ENCODE data around the gene FARS2.

FARS2 gene

GRCh38 chr6:5567352-5567751 is 306.0 kb downstream of the FARS2 start:
- no peaks in the 10 kb centered on the region for H3K27me3 Mint-ChIP-seq
- peaks cover 14% of the 10 kb centered on the region for H3K36me3 Mint-ChIP-seq
- peaks cover 23% of the 10 kb centered on the region for H3K4me1 Mint-ChIP-seq (ENCODE audit: low read depth)
- no peak overlapping the region for H3K4me3 Mint-ChIP-seq
- no peak overlapping the region for H3K27ac Mint-ChIP-seq
- peaks cover 3% of the 10 kb centered on the region for H3K9me3 Mint-ChIP-seq (ENCODE audit: low read depth)

GRCh38 chr6:5567890-5568289 is 306.6 kb downstream of the FARS2 start:
- Mint-ChIP-seq H3K27ac (no peak overlapping the region), H3K4me3 (no peak overlapping the region), H3K9me3 (ENCODE audit: low read depth) (peaks cover 3% of the 10 kb centered on the region), H3K36me3 (peaks cover 18% of the 10 kb centered on the region), H3K27me3 (no peaks in the 10 kb centered on the region), H3K4me1 (ENCODE audit: low read depth) (peaks cover 23% of the 10 kb centered on the region)

GRCh38 chr6:5569491-5569890 is 308.2 kb downstream of the FARS2 start:
- H3K27me3 Mint-ChIP-seq, result no peaks in the 10 kb centered on the region
- peaks cover 28% of the 10 kb centered on the region for H3K36me3 Mint-ChIP-seq
- no peak overlapping the region for H3K27ac Mint-ChIP-seq
- H3K9me3 Mint-ChIP-seq (ENCODE audit: low read depth), result peaks cover 5% of the 10 kb centered on the region
- no peak overlapping the region for H3K4me3 Mint-ChIP-seq
- H3K4me1 Mint-ChIP-seq (ENCODE audit: low read depth), result peaks cover 21% of the 10 kb centered on the region

GRCh38 chr6:5570641-5571040 is 309.3 kb downstream of the FARS2 start:
- H3K9me3 Mint-ChIP-seq (ENCODE audit: low read depth), result peaks cover 12% of the 10 kb centered on the region

GRCh38 chr6:5580736-5581581 is 319.6 kb downstream of the FARS2 start:
- Mint-ChIP-seq H3K4me3 (peak overlapping the region; percentile 63), H3K27ac (peak overlapping the region; percentile 91), H3K9me3 (ENCODE audit: low read depth) (peaks cover 3% of the 10 kb centered on the region)

More at GRCh38 chr6:5570641-5571040, 309.3 kb downstream of the FARS2 start:
- no peaks in the 10 kb centered on the region for H3K27me3 Mint-ChIP-seq
- peaks cover 34% of the 10 kb centered on the region for H3K36me3 Mint-ChIP-seq
- peaks cover 21% of the 10 kb centered on the region for H3K4me1 Mint-ChIP-seq (ENCODE audit: low read depth)
- H3K27ac Mint-ChIP-seq, result no peak overlapping the region
- H3K4me3 Mint-ChIP-seq, result no peak overlapping the region

GRCh38 chr6:5582762-5583161 is 321.4 kb downstream of the FARS2 start:
- H3K36me3 Mint-ChIP-seq, result peaks cover 6% of the 10 kb centered on the region
- H3K27ac Mint-ChIP-seq, result no peak overlapping the region
- H3K4me3 Mint-ChIP-seq, result no peak overlapping the region
- H3K27me3 Mint-ChIP-seq, result no peaks in the 10 kb centered on the region
- H3K4me1 Mint-ChIP-seq (ENCODE audit: low read depth), result peaks cover 24% of the 10 kb centered on the region
- H3K9me3 Mint-ChIP-seq (ENCODE audit: low read depth), result peaks cover 6% of the 10 kb centered on the region

More at GRCh38 chr6:5580736-5581581, 319.6 kb downstream of the FARS2 start:
- Mint-ChIP-seq H3K27me3 (no peaks in the 10 kb centered on the region), H3K4me1 (ENCODE audit: low read depth) (peaks cover 24% of the 10 kb centered on the region), H3K36me3 (peaks cover 2% of the 10 kb centered on the region)

GRCh38 chr6:5583528-5583927 is 322.2 kb downstream of the FARS2 start:
- peaks cover 7% of the 10 kb centered on the region for H3K36me3 Mint-ChIP-seq

GRCh38 chr6:5584078-5584482 is 322.8 kb downstream of the FARS2 start:
- peaks cover 6% of the 10 kb centered on the region for H3K9me3 Mint-ChIP-seq (ENCODE audit: low read depth)
- H3K4me1 Mint-ChIP-seq (ENCODE audit: low read depth), result peaks cover 24% of the 10 kb centered on the region
- no peaks in the 10 kb centered on the region for H3K27me3 Mint-ChIP-seq
- no peak overlapping the region for H3K4me3 Mint-ChIP-seq
- H3K36me3 Mint-ChIP-seq, result peaks cover 10% of the 10 kb centered on the region
- no peak overlapping the region for H3K27ac Mint-ChIP-seq

More at GRCh38 chr6:5583528-5583927, 322.2 kb downstream of the FARS2 start:
- Mint-ChIP-seq H3K27ac (no peak overlapping the region), H3K4me3 (no peak overlapping the region), H3K9me3 (ENCODE audit: low read depth) (peaks cover 6% of the 10 kb centered on the region), H3K4me1 (ENCODE audit: low read depth) (peaks cover 24% of the 10 kb centered on the region), H3K27me3 (no peaks in the 10 kb centered on the region)

GRCh38 chr6:5587648-5588047 is 326.3 kb downstream of the FARS2 start:
- Mint-ChIP-seq H3K27ac (no peak overlapping the region), H3K36me3 (peaks cover 14% of the 10 kb centered on the region), H3K4me1 (ENCODE audit: low read depth) (peaks cover 4% of the 10 kb centered on the region), H3K4me3 (no peak overlapping the region), H3K27me3 (no peaks in the 10 kb centered on the region), H3K9me3 (ENCODE audit: low read depth) (peaks cover 6% of the 10 kb centered on the region)

- no peaks in the 10 kb centered on the region for H3K27me3 Mint-ChIP-seq
- H3K4me3 Mint-ChIP-seq, result no peak overlapping the region
- H3K4me1 Mint-ChIP-seq (ENCODE audit: low read depth), result no peaks in the 10 kb centered on the region
- peaks cover 6% of the 10 kb centered on the region for H3K9me3 Mint-ChIP-seq (ENCODE audit: low read depth)
- peaks cover 14% of the 10 kb centered on the region for H3K36me3 Mint-ChIP-seq
- no peak overlapping the region for H3K27ac Mint-ChIP-seq
Observed at GRCh38 chr6:5589422-5590141, 328.3 kb downstream of the FARS2 start.

- Mint-ChIP-seq H3K9me3 (ENCODE audit: low read depth) (peaks cover 6% of the 10 kb centered on the region), H3K27ac (no peak overlapping the region), H3K4me1 (ENCODE audit: low read depth) (no peaks in the 10 kb centered on the region), H3K36me3 (peaks cover 14% of the 10 kb centered on the region), H3K4me3 (no peak overlapping the region), H3K27me3 (no peaks in the 10 kb centered on the region)
Observed at GRCh38 chr6:5590187-5590586, 328.9 kb downstream of the FARS2 start.

- no peaks in the 10 kb centered on the region for H3K27me3 Mint-ChIP-seq
- no peak overlapping the region for H3K27ac Mint-ChIP-seq
- H3K4me3 Mint-ChIP-seq, result no peak overlapping the region
- H3K9me3 Mint-ChIP-seq (ENCODE audit: low read depth), result no peaks in the 10 kb centered on the region
- peaks cover 12% of the 10 kb centered on the region for H3K36me3 Mint-ChIP-seq
- no peaks in the 10 kb centered on the region for H3K4me1 Mint-ChIP-seq (ENCODE audit: low read depth)
Observed at GRCh38 chr6:5592886-5593519, 331.7 kb downstream of the FARS2 start.

- H3K36me3 Mint-ChIP-seq, result peaks cover 8% of the 10 kb centered on the region
- H3K4me3 Mint-ChIP-seq, result no peak overlapping the region
- H3K9me3 Mint-ChIP-seq (ENCODE audit: low read depth), result no peaks in the 10 kb centered on the region
- H3K4me1 Mint-ChIP-seq (ENCODE audit: low read depth), result no peaks in the 10 kb centered on the region
- H3K27ac Mint-ChIP-seq, result no peak overlapping the region
- H3K27me3 Mint-ChIP-seq, result no peaks in the 10 kb centered on the region
Observed at GRCh38 chr6:5595184-5595583, 333.9 kb downstream of the FARS2 start.

GRCh38 chr6:5597413-5597812 is 336.1 kb downstream of the FARS2 start:
- H3K27me3 Mint-ChIP-seq, result no peaks in the 10 kb centered on the region
- no peaks in the 10 kb centered on the region for H3K9me3 Mint-ChIP-seq (ENCODE audit: low read depth)
- H3K4me1 Mint-ChIP-seq (ENCODE audit: low read depth), result no peaks in the 10 kb centered on the region
- no peak overlapping the region for H3K27ac Mint-ChIP-seq
- peaks cover 8% of the 10 kb centered on the region for H3K36me3 Mint-ChIP-seq
- no peak overlapping the region for H3K4me3 Mint-ChIP-seq

- no peak overlapping the region for H3K27ac Mint-ChIP-seq
- H3K9me3 Mint-ChIP-seq (ENCODE audit: low read depth), result no peaks in the 10 kb centered on the region
- peaks cover 7% of the 10 kb centered on the region for H3K36me3 Mint-ChIP-seq
Observed at GRCh38 chr6:5598123-5598522, 336.8 kb downstream of the FARS2 start.

More at GRCh38 chr6:5598123-5598522, 336.8 kb downstream of the FARS2 start:
- no peaks in the 10 kb centered on the region for H3K4me1 Mint-ChIP-seq (ENCODE audit: low read depth)
- no peaks in the 10 kb centered on the region for H3K27me3 Mint-ChIP-seq
- no peak overlapping the region for H3K4me3 Mint-ChIP-seq
